Measurements from ENCODE around the gene CELSR1. TPM values are rescaled to one million over a fixed set of nuclear protein-coding genes. Genes with fewer than 3 reads are reported as not detected.
"Not testable (repeated sequence)": the region's sequence is repeated elsewhere in the genome, so short reads cannot be mapped to it uniquely, and the experiment has no call there.

CELSR1 gene
- polyA plus RNA-seq, 1 experiment: 1.0 TPM

GRCh38 chr22:46319319-46319718 is 218.1 kb downstream of the CELSR1 start:
- Histone ChIP-seq H3K36me3 (ENCODE audit: control insufficient read depth, insufficient read depth, low read length) (peaks cover 7% of the 10 kb centered on the region), H3K4me3 (ENCODE audit: low read depth, low read length) (no peak overlapping the region), H3K27me3 (ENCODE audit: control insufficient read depth, insufficient read depth, low read length) (no peaks in the 10 kb centered on the region)
- POLR2A ChIA-PET: no interaction called here
- DNase-seq (ENCODE audit: low read depth): no peak
- CTCF ChIA-PET: interaction anchor here (12.1 kb wide), 1 partner anchor 197 kb away, joined by 183 read pairs; no protein-coding TSS in a partner anchor
- TF ChIP-seq CTCF (IDR thresholded peaks at IDR 0.05; ENCODE audit: insufficient read depth, low read depth, low read length): no peak

GRCh38 chr22:46318576-46318975 is 218.8 kb downstream of the CELSR1 start:
- no peaks in the 10 kb centered on the region for H3K27me3 ChIP-seq (ENCODE audit: control insufficient read depth, insufficient read depth, low read length)
- H3K36me3 ChIP-seq (ENCODE audit: control insufficient read depth, insufficient read depth, low read length): peaks cover 7% of the 10 kb centered on the region
- no peak for TF ChIP-seq CTCF (IDR thresholded peaks at IDR 0.05; ENCODE audit: insufficient read depth, low read depth, low read length)
- H3K4me3 ChIP-seq (ENCODE audit: low read depth, low read length): no peak overlapping the region
- ChIA-PET CTCF (interaction anchor here (0.9 to 12.1 kb wide), 2 partner anchors 196 to 324 kb away, joined by 3 to 183 read pairs; no protein-coding TSS in a partner anchor), POLR2A (no interaction called here)
- DNase-seq (ENCODE audit: low read depth): no peak

- ChIA-PET POLR2A (no interaction called here), CTCF (interaction anchor here (0.9 to 12.1 kb wide), 2 partner anchors 196 to 323 kb away, joined by 3 to 183 read pairs; no protein-coding TSS in a partner anchor)
- H3K36me3 ChIP-seq (ENCODE audit: control insufficient read depth, insufficient read depth, low read length): peaks cover 5% of the 10 kb centered on the region
- TF ChIP-seq CTCF (IDR thresholded peaks at IDR 0.05; ENCODE audit: insufficient read depth, low read depth, low read length): no peak
- no peaks in the 10 kb centered on the region for H3K27me3 ChIP-seq (ENCODE audit: control insufficient read depth, insufficient read depth, low read length)
- no peak overlapping the region for H3K4me3 ChIP-seq (ENCODE audit: low read depth, low read length)
- DNase-seq (ENCODE audit: low read depth): no peak
Measured at GRCh38 chr22:46317646-46318045, 219.8 kb downstream of the CELSR1 start.

GRCh38 chr22:46315976-46316375 is 221.4 kb downstream of the CELSR1 start:
- H3K4me3 ChIP-seq (ENCODE audit: low read depth, low read length): no peak overlapping the region
- peaks cover 5% of the 10 kb centered on the region for H3K36me3 ChIP-seq (ENCODE audit: control insufficient read depth, insufficient read depth, low read length)
- POLR2A ChIA-PET: no interaction called here

GRCh38 chr22:46312848-46313247 is 224.6 kb downstream of the CELSR1 start:
- CTCF ChIA-PET: interaction anchor here (0.7 to 12.1 kb wide), 7 partner anchors 8 to 319 kb away, joined by 3 to 183 read pairs (median 6); no protein-coding TSS in a partner anchor
- H3K36me3 ChIP-seq (ENCODE audit: control insufficient read depth, insufficient read depth, low read length); H3K27me3 ChIP-seq (ENCODE audit: control insufficient read depth, insufficient read depth, low read length); POLR2A ChIA-PET; DNase-seq (ENCODE audit: low read depth); H3K4me3 ChIP-seq (ENCODE audit: low read depth, low read length): not testable (repeated sequence)

More at GRCh38 chr22:46315976-46316375, 221.4 kb downstream of the CELSR1 start:
- TF ChIP-seq CTCF (IDR thresholded peaks at IDR 0.05; ENCODE audit: insufficient read depth, low read depth, low read length): no peak
- no peaks in the 10 kb centered on the region for H3K27me3 ChIP-seq (ENCODE audit: control insufficient read depth, insufficient read depth, low read length)
- no peak for DNase-seq (ENCODE audit: low read depth)
- CTCF ChIA-PET: interaction anchor here (1.0 to 12.1 kb wide), 7 partner anchors 9 to 321 kb away, joined by 3 to 183 read pairs (median 9); no protein-coding TSS in a partner anchor

GRCh38 chr22:46312056-46312455 is 225.4 kb downstream of the CELSR1 start:
- no peaks in the 10 kb centered on the region for H3K27me3 ChIP-seq (ENCODE audit: control insufficient read depth, insufficient read depth, low read length)
- H3K36me3 ChIP-seq (ENCODE audit: control insufficient read depth, insufficient read depth, low read length): no peaks in the 10 kb centered on the region; the same call in 1 of the 2 replicates
- ChIA-PET POLR2A (no interaction called here), CTCF (interaction anchor here (1.0 to 12.1 kb wide), 3 partner anchors 190 to 318 kb away, joined by 4 to 183 read pairs (median 12); no protein-coding TSS in a partner anchor)
- TF ChIP-seq CTCF (IDR thresholded peaks at IDR 0.05; ENCODE audit: insufficient read depth, low read depth, low read length): no peak
- DNase-seq (ENCODE audit: low read depth): no peak
- no peak overlapping the region for H3K4me3 ChIP-seq (ENCODE audit: low read depth, low read length)
